GM23338 (cell line): Measurements from ENCODE around the gene RPS18.

Source experiments
- EZH2 ChIP-seq: fragments of 200-600 bp; sonication (generic); IDR thresholded peaks from one replicate; pipeline ENCODE4 v1.8.0; 2017; ENCODE audit warnings: antibody characterized with exemption, mild to moderate bottlenecking, low read depth; ENCODE audit not compliant: unreplicated experiment
- TF ChIP-seq, protein P1 (sequence below), 2 experiments: fragments of 200-600 bp in 1 of 2; sonication (generic) in 1 of 2; conservative IDR thresholded peaks; 2 replicates each; pipeline versions ENCODE4 v1.5.1 to v1.6.1; 2016 to 2017; ENCODE audit warnings: antibody characterized with exemption in 2 of 2, low read depth in 2 of 2, mild to moderate bottlenecking in 2 of 2, moderate library complexity in 1 of 2

DNA sequence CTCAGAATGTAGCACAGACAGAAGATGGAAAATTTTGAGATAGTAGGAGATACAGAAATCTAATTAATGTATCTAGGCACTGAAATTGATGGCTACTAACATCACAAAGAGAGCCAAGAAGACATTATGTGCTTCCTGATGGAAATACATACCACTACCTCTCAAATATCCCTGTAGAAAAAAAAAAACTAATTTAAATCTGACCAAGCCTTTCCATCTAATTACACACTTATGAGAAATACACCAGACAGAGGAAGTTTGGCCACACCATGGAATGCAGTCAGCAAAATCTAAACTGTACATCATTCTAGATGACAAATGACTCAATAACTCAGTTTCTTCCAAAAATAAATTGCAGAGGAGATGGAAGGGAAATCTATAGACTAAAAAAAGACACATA lies 19.1 kb upstream of the RPS18 start:
- TF ChIP-seq, protein P1, sequence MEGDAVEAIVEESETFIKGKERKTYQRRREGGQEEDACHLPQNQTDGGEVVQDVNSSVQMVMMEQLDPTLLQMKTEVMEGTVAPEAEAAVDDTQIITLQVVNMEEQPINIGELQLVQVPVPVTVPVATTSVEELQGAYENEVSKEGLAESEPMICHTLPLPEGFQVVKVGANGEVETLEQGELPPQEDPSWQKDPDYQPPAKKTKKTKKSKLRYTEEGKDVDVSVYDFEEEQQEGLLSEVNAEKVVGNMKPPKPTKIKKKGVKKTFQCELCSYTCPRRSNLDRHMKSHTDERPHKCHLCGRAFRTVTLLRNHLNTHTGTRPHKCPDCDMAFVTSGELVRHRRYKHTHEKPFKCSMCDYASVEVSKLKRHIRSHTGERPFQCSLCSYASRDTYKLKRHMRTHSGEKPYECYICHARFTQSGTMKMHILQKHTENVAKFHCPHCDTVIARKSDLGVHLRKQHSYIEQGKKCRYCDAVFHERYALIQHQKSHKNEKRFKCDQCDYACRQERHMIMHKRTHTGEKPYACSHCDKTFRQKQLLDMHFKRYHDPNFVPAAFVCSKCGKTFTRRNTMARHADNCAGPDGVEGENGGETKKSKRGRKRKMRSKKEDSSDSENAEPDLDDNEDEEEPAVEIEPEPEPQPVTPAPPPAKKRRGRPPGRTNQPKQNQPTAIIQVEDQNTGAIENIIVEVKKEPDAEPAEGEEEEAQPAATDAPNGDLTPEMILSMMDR (conservative IDR thresholded peaks at IDR 0.05; ENCODE audit: low read depth in 2 of 2): no peak
- TF ChIP-seq EZH2: no peak
